HepG2 (cell line): ENCODE measurements around the gene ETFB. TPM values are rescaled to one million over a fixed set of nuclear protein-coding genes. Genes with fewer than 3 reads are reported as not detected.
A peak's percentile ranks its signal among the peaks of the same experiment; 100 is the strongest.

Source experiments
- ADNP ChIP-seq: sonication (generic); formaldehyde crosslinking; IDR thresholded peaks from 2 replicates; pipeline ENCODE4 v1.4.0; 2020; ENCODE audit warnings: missing genetic modification reagents
- ARNT ChIP-seq: fragments of 450-650 bp; IDR thresholded peaks from 2 replicates; pipeline ENCODE4 v1.6.1; 2017
- ATF7-NPFF ChIP-seq: sonication (generic); formaldehyde crosslinking; IDR thresholded peaks from 2 replicates; pipeline ENCODE4 v1.8.1; 2023; ENCODE audit warnings: mild to moderate bottlenecking, low read depth, missing genetic modification reagents, moderate library complexity
- BCL6 ChIP-seq: IDR thresholded peaks from 2 replicates; pipeline ENCODE4 v1.6.1; 2016; ENCODE audit warnings: missing genetic modification reagents, missing compliant biosample characterization
- EP300 ChIP-seq, 3 experiments: sonication (generic) in 1 of 3; formaldehyde crosslinking in 1 of 3; IDR thresholded peaks; 2 replicates each; pipeline versions ENCODE4 v1.5.1 to v1.6.1; 2011 to 2020; ENCODE audit warnings: low read depth in 2 of 3, low read length in 2 of 3, borderline replicate concordance in 1 of 3, improper control_type of control experiment in 1 of 3, mild to moderate bottlenecking in 1 of 3, missing genetic modification reagents in 1 of 3, moderate library complexity in 1 of 3
- HDAC6 ChIP-seq: fragments of 200-600 bp; sonication (generic); IDR thresholded peaks from 2 replicates; pipeline ENCODE4 v1.7.0; 2017; ENCODE audit warnings: mild to moderate bottlenecking, antibody characterized with exemption, low read length, low read depth
- MTA1 ChIP-seq: sonication (generic); formaldehyde crosslinking; IDR thresholded peaks from 2 replicates; pipeline ENCODE4 v1.4.0; 2020; ENCODE audit warnings: missing genetic modification reagents, mild to moderate bottlenecking, borderline replicate concordance
- NFYC ChIP-seq: IDR thresholded peaks from 2 replicates; pipeline ENCODE4 v1.6.1; 2016; ENCODE audit warnings: missing genetic modification reagents, missing compliant biosample characterization
- NKX3-1 ChIP-seq: sonication (generic); formaldehyde crosslinking; IDR thresholded peaks from 2 replicates; pipeline ENCODE4 v1.5.0; 2020; ENCODE audit warnings: missing genetic modification reagents
- POLR2A ChIP-seq, 2 experiments: IDR thresholded peaks; 2 replicates each; pipeline ENCODE4 v1.6.1; 2011; ENCODE audit warnings: low read depth in 2 of 2, low read length in 2 of 2, mild to moderate bottlenecking in 1 of 2, moderate library complexity in 1 of 2; ENCODE audit not compliant: insufficient read depth in 1 of 2
- RFX3 ChIP-seq: IDR thresholded peaks from 2 replicates; pipeline ENCODE4 v1.6.1; 2016; ENCODE audit warnings: missing biosample characterization, missing genetic modification reagents
- SSRP1 ChIP-seq: IDR thresholded peaks from 2 replicates; pipeline ENCODE4 v1.6.1; 2016; ENCODE audit warnings: control low read depth
- THYN1 ChIP-seq: sonication (generic); formaldehyde crosslinking; IDR thresholded peaks from 2 replicates; pipeline ENCODE4 v1.8.1; 2023; ENCODE audit warnings: low read depth, mild to moderate bottlenecking, moderate library complexity, missing genetic modification reagents, borderline replicate concordance
- YEATS2 ChIP-seq: sonication (generic); formaldehyde crosslinking; IDR thresholded peaks from 2 replicates; pipeline ENCODE4 v1.4.0; 2020; ENCODE audit warnings: missing genetic modification reagents, borderline replicate concordance
- ZBTB8A ChIP-seq: sonication (generic); formaldehyde crosslinking; IDR thresholded peaks from 2 replicates; pipeline ENCODE4 v1.4.0; 2020; ENCODE audit warnings: mild to moderate bottlenecking, low read depth, missing genetic modification reagents, borderline replicate concordance
- ZKSCAN5 ChIP-seq: sonication (generic); formaldehyde crosslinking; IDR thresholded peaks from 2 replicates; pipeline ENCODE4 v1.5.1; 2020; ENCODE audit warnings: mild to moderate bottlenecking, missing genetic modification reagents
- ZNF292 ChIP-seq: sonication (generic); formaldehyde crosslinking; IDR thresholded peaks from 2 replicates; pipeline ENCODE4 v1.8.1; 2022; ENCODE audit warnings: mild to moderate bottlenecking, low read depth, missing genetic modification reagents, borderline replicate concordance
- ZNF3 ChIP-seq: IDR thresholded peaks from 2 replicates; pipeline ENCODE4 v1.7.0; 2017; ENCODE audit warnings: inconsistent platforms
- ZNF317 ChIP-seq: sonication (generic); formaldehyde crosslinking; IDR thresholded peaks from 2 replicates; pipeline ENCODE4 v1.5.0; 2020; ENCODE audit warnings: mild to moderate bottlenecking, missing genetic modification reagents
- ZNF775 ChIP-seq: sonication (generic); formaldehyde crosslinking; IDR thresholded peaks from 2 replicates; pipeline ENCODE4 v1.4.0; 2020; ENCODE audit warnings: missing genetic modification reagents, mild to moderate bottlenecking, moderate library complexity, borderline replicate concordance
- ZNF816 ChIP-seq: sonication (generic); formaldehyde crosslinking; IDR thresholded peaks from 2 replicates; pipeline ENCODE4 v1.8.0; 2022; ENCODE audit warnings: missing genetic modification reagents, mild to moderate bottlenecking, borderline replicate concordance
- ZSCAN20 ChIP-seq: sonication (generic); formaldehyde crosslinking; IDR thresholded peaks from 2 replicates; pipeline ENCODE4 v1.4.0; 2020; ENCODE audit warnings: missing genetic modification reagents, mild to moderate bottlenecking, borderline replicate concordance
- polyA plus RNA-seq, 8 experiments: library from polyadenylated mRNA; depleted of rRNA in 3 of 8; stranded (reverse) in 7 of 8; unstranded in 1 of 8; fragments of >200 nt; fragmentation: Illumina TruSeq in 4 of 8; extraction: Trizol in 4 of 8; gene quantifications; 2 replicates each; pipeline versions ENCODE4 v1.2.1 to v1.2.3, GENCODE V29; 2011 to 2016; ENCODE audit warnings: low read depth in 4 of 8, missing spikeins in 1 of 8, mixed read lengths in 1 of 8; ENCODE audit not compliant: insufficient read depth in 1 of 8
- total RNA-seq, 5 experiments: library from RNA; depleted of rRNA; stranded (reverse); fragments of >200 nt; fragmentation: Illumina TruSeq; extraction: Trizol; gene quantifications; 2 replicates each; pipeline ENCODE4 v1.2.3, GENCODE V29; 2016; ENCODE audit warnings: low read depth in 1 of 5
- TF ChIP-seq, protein P1 (sequence below): sonication (generic); formaldehyde crosslinking; IDR thresholded peaks from 2 replicates; pipeline ENCODE4 v1.5.0; 2020; ENCODE audit warnings: mild to moderate bottlenecking, missing genetic modification reagents
- TF ChIP-seq, protein P2 (sequence below): sonication (generic); formaldehyde crosslinking; IDR thresholded peaks from 2 replicates; pipeline ENCODE4 v1.4.0; 2020; ENCODE audit warnings: mild to moderate bottlenecking, low read depth, missing genetic modification reagents
- TF ChIP-seq, protein P3 (sequence below): sonication (generic); formaldehyde crosslinking; IDR thresholded peaks from 2 replicates; pipeline ENCODE4 v1.4.0; 2020; ENCODE audit warnings: missing genetic modification reagents
- TF ChIP-seq, protein P4 (sequence below): sonication (generic); formaldehyde crosslinking; IDR thresholded peaks from 2 replicates; pipeline ENCODE4 v1.9.0; 2021; ENCODE audit warnings: missing genetic modification reagents, borderline replicate concordance

Gene ETFB
- total and polyA plus RNA-seq, 2 of the 13 experiments (the other 11 are each of a cell fraction or from before 2014, with no cell fraction given) = 678 to 1,314 TPM

DNA sequence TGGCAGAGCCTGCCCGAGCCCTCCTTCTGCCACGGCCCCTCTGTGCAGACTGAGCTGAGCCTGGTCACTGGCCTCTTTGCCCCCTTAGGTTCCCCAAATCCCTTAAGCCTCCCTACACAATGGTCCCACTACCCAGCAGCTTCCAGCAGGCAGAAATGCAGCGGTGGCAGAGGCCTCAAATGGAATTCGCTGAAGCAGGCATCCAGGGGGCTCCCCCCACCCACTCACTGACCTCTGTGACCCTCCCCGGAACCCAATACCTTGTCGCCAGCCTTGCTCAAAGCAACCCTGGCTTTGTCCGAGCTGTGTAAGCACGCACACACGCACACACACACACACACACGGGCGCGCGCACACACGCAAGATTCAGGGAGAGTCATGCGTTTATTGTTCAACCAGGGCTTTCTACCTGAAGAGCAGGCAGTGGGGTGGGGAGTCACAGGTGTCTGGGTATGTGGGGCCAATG lies 21.8 kb upstream of the ETFB start, which contains the start of gene LIM2 (continued):
- TF ChIP-seq, protein P1, sequence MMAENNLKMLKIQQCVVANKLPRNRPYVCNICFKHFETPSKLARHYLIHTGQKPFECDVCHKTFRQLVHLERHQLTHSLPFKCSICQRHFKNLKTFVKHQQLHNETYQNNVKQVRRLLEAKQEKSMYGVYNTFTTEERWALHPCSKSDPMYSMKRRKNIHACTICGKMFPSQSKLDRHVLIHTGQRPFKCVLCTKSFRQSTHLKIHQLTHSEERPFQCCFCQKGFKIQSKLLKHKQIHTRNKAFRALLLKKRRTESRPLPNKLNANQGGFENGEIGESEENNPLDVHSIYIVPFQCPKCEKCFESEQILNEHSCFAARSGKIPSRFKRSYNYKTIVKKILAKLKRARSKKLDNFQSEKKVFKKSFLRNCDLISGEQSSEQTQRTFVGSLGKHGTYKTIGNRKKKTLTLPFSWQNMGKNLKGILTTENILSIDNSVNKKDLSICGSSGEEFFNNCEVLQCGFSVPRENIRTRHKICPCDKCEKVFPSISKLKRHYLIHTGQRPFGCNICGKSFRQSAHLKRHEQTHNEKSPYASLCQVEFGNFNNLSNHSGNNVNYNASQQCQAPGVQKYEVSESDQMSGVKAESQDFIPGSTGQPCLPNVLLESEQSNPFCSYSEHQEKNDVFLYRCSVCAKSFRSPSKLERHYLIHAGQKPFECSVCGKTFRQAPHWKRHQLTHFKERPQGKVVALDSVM = no peak
- no peak for TF ChIP-seq THYN1
- no peak for TF ChIP-seq HDAC6
- no peak for TF ChIP-seq YEATS2
- 0 out of 2 replicates have a peak, but pooled peaks have one; percentile 20 for TF ChIP-seq ZNF292 (CRISPR knock-in tag)
- no peak for TF ChIP-seq ARNT
- no peak for TF ChIP-seq ZNF775 (CRISPR knock-in tag)
- no peak for TF ChIP-seq ZNF317 (CRISPR knock-in tag)
- no peak for TF ChIP-seq ZNF3
- TF ChIP-seq, protein P2, sequence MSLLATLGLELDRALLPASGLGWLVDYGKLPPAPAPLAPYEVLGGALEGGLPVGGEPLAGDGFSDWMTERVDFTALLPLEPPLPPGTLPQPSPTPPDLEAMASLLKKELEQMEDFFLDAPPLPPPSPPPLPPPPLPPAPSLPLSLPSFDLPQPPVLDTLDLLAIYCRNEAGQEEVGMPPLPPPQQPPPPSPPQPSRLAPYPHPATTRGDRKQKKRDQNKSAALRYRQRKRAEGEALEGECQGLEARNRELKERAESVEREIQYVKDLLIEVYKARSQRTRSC (CRISPR knock-in tag) = no peak
- no peak for TF ChIP-seq ADNP (CRISPR knock-in tag)
- no peak for TF ChIP-seq ZKSCAN5 (CRISPR knock-in tag)
- TF ChIP-seq ZSCAN20 (CRISPR knock-in tag) = no peak
- TF ChIP-seq, protein P3, sequence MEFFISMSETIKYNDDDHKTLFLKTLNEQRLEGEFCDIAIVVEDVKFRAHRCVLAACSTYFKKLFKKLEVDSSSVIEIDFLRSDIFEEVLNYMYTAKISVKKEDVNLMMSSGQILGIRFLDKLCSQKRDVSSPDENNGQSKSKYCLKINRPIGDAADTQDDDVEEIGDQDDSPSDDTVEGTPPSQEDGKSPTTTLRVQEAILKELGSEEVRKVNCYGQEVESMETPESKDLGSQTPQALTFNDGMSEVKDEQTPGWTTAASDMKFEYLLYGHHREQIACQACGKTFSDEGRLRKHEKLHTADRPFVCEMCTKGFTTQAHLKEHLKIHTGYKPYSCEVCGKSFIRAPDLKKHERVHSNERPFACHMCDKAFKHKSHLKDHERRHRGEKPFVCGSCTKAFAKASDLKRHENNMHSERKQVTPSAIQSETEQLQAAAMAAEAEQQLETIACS (CRISPR knock-in tag) = 0 out of 2 replicates have a peak, but pooled peaks have one; percentile 11
- TF ChIP-seq NKX3-1 (CRISPR knock-in tag) = no peak
- TF ChIP-seq EP300 (IDR thresholded peaks at IDR 0.05; ENCODE audit: low read depth in 2 of 2, low read length in 2 of 2) = no peak
- TF ChIP-seq EP300 (CRISPR knock-in tag; IDR thresholded peaks at IDR 0.05; ENCODE audit: borderline replicate concordance) = no peak
- no peak for TF ChIP-seq POLR2A (IDR thresholded peaks at IDR 0.05; ENCODE audit: insufficient read depth in 1 of 2, low read depth in 2 of 2, low read length in 2 of 2)
- TF ChIP-seq, protein P4, sequence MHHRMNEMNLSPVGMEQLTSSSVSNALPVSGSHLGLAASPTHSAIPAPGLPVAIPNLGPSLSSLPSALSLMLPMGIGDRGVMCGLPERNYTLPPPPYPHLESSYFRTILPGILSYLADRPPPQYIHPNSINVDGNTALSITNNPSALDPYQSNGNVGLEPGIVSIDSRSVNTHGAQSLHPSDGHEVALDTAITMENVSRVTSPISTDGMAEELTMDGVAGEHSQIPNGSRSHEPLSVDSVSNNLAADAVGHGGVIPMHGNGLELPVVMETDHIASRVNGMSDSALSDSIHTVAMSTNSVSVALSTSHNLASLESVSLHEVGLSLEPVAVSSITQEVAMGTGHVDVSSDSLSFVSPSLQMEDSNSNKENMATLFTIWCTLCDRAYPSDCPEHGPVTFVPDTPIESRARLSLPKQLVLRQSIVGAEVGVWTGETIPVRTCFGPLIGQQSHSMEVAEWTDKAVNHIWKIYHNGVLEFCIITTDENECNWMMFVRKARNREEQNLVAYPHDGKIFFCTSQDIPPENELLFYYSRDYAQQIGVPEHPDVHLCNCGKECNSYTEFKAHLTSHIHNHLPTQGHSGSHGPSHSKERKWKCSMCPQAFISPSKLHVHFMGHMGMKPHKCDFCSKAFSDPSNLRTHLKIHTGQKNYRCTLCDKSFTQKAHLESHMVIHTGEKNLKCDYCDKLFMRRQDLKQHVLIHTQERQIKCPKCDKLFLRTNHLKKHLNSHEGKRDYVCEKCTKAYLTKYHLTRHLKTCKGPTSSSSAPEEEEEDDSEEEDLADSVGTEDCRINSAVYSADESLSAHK (CRISPR knock-in tag) = no peak
- no peak for TF ChIP-seq MTA1 (CRISPR knock-in tag)
- no peak for TF ChIP-seq ZNF816 (CRISPR knock-in tag)
- TF ChIP-seq RFX3 (CRISPR knock-in tag) = no peak
- no peak for TF ChIP-seq ZBTB8A (CRISPR knock-in tag)
- no peak for TF ChIP-seq SSRP1 (CRISPR knock-in tag)
- TF ChIP-seq BCL6 (CRISPR knock-in tag) = no peak
- no peak for TF ChIP-seq ATF7-NPFF (CRISPR knock-in tag)
- TF ChIP-seq NFYC (CRISPR knock-in tag) = no peak
